MG63 (cell line): ENCODE measurements around the gene ZNF397. TPM values are rescaled to one million over a fixed set of nuclear protein-coding genes. Genes with fewer than 3 reads are reported as not detected.

ENCODE experiments used
- DNase-seq: peaks from one replicate; pipeline ENCODE4 v3.0.0-alpha.2; 2020
- H3K27me3 ChIP-seq: fragments of 250-450 bp; sonication (Bioruptor Pico); 2 replicates; pipeline ENCODE4 v1.5.1; 2020; ENCODE audit warnings: mild to moderate bottlenecking, moderate library complexity
- H3K36me3 ChIP-seq: fragments of 250-450 bp; sonication (Bioruptor Pico); 2 replicates; pipeline ENCODE4 v1.5.1; 2020; ENCODE audit warnings: mild to moderate bottlenecking, moderate library complexity
- H3K4me3 ChIP-seq: fragments of 250-450 bp; sonication (Bioruptor Pico); 2 replicates; pipeline ENCODE4 v1.5.1; 2020; ENCODE audit warnings: mild to moderate bottlenecking, moderate library complexity
- H3K9me3 ChIP-seq: fragments of 250-450 bp; sonication (Bioruptor Pico); 2 replicates; pipeline ENCODE4 v1.5.1; 2020; ENCODE audit warnings: mild to moderate bottlenecking, moderate library complexity
- total RNA-seq: library from RNA; depleted of rRNA; stranded (reverse); fragments of >200 nt; shearing (Covaris generic); gene quantifications from 2 replicates; pipeline ENCODE4 v1.2.3, GENCODE V29; 2014; ENCODE audit warnings: low replicate concordance

Gene ZNF397
- total RNA-seq, 1 experiment from 2014 or later, result 6.9 TPM

GRCh38 chr18:35271656-35272055 is 30.8 kb downstream of the ZNF397 start:
- Histone ChIP-seq H3K36me3 (no peaks in the 10 kb centered on the region), H3K27me3 (no peaks in the 10 kb centered on the region), H3K9me3 (peaks cover 7% of the 10 kb centered on the region), H3K4me3 (no peak overlapping the region)
- no peak for DNase-seq

DNA sequence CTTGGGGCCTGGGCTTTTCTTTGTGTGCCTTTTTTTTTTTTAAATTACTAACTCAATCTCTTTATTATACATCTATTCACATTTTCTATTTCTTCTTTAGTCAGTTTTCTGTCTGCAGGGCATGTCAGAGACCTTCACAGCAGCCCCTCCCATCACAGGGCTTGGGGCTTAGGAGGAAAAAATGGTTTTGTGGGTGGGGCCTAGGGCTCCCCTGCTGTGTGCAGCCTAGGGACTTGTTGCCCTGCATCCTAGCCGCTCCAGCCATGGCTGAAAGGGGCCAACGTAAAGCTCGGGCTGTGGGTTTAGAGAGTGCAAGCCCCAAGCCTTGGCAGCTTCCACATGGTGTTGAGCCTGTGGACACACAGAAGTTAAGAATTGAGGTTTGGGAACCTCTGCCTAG is 35.4 kb downstream of the ZNF397 start:
- peaks cover 10% of the 10 kb centered on the region; the same call in 1 of the 2 replicates for H3K36me3 ChIP-seq
- no peak for DNase-seq
- no peak overlapping the region for H3K4me3 ChIP-seq
- no peaks in the 10 kb centered on the region for H3K27me3 ChIP-seq
- H3K9me3 ChIP-seq, result peaks cover 25% of the 10 kb centered on the region

GRCh38 chr18:35277633-35278032 is 36.8 kb downstream of the ZNF397 start:
- DNase-seq, result no peak
- Histone ChIP-seq H3K27me3 (no peaks in the 10 kb centered on the region), H3K4me3 (no peak overlapping the region), H3K9me3 (peaks cover 25% of the 10 kb centered on the region), H3K36me3 (peaks cover 10% of the 10 kb centered on the region; the same call in 1 of the 2 replicates)

- H3K36me3 ChIP-seq, result peaks cover 10% of the 10 kb centered on the region
- no peaks in the 10 kb centered on the region for H3K27me3 ChIP-seq
- DNase-seq, result no peak
- H3K9me3 ChIP-seq, result peaks cover 25% of the 10 kb centered on the region
- no peak overlapping the region for H3K4me3 ChIP-seq
These were observed 37.3 kb downstream of the ZNF397 start for GRCh38 chr18:35278085-35278484.

DNA sequence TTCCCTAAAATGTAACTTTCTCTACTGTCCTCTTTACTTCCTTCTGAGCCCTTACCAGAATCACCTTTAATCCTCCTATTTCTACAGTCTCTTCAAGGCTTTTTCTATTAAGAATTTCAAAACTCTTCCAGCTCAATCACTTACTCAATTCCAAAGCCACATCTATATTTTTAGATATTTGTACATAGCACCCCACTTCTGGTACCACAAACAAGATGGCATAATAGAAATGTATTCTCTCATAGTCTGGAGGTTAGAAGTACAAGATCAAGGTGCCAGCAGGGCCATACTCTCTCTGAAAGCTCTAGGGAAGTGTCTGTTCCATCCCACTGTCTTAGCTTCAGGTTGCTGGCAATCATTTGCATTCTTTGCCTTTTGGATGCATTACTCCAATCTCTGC is 38.1 kb downstream of the ZNF397 start:
- peaks cover 18% of the 10 kb centered on the region for H3K36me3 ChIP-seq
- H3K9me3 ChIP-seq, result peaks cover 27% of the 10 kb centered on the region
- no peak for DNase-seq
- no peak overlapping the region for H3K4me3 ChIP-seq
- no peaks in the 10 kb centered on the region for H3K27me3 ChIP-seq

- no peaks in the 10 kb centered on the region for H3K27me3 ChIP-seq
- peak; percentile 67 for DNase-seq
- H3K9me3 ChIP-seq, result peaks cover 42% of the 10 kb centered on the region
- H3K4me3 ChIP-seq, result no peak overlapping the region
- H3K36me3 ChIP-seq, result peaks cover 24% of the 10 kb centered on the region
These were observed 41.5 kb downstream of the ZNF397 start for GRCh38 chr18:35282353-35282752.

DNA sequence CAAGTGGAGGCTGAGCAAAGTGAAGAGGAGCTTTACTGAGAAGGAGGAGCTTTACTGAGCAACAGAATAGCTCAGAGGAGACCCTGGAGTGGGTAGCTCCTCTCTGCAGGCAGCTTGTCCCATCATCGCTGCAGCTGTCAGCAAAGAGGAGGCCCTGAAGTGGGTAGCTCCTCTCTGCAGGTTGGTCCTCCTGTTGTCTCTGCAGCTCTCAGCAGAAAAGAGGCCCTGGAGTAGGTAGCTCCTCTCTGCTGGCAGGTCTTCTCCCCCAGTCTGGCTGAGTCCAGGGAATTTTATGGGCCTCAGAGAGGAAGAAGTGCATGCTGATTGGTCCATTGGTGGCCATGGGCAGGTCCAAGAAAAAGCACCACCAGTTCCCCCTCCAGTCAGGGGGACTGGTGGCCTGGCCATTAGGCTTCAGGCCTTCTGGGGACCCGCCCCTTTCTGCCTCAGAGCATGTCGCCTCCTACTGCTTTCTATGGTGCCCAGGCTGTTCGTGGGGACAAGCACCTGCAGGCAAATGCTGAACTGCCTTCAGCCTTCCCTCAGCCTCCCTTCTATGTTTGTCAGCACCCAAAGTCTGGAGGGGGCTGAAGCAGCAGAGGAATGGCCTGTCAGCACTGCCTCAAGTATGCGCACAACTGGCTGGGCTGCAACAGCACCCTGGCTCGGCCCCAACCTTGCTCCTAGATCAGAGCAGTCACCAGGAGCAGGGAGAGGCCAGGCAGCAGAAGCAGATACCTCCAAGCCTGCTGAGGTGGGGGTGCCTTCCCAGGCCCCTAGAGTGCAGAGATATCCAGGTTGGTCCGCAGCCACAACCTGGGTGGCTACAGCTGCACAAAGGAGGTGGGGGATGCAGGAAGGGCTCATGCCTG is 43.3 kb downstream of the ZNF397 start:
- H3K9me3 ChIP-seq, result peaks cover 31% of the 10 kb centered on the region
- peaks cover 19% of the 10 kb centered on the region for H3K36me3 ChIP-seq
- H3K27me3 ChIP-seq, result no peaks in the 10 kb centered on the region
- DNase-seq, result no peak
- no peak overlapping the region for H3K4me3 ChIP-seq

DNA sequence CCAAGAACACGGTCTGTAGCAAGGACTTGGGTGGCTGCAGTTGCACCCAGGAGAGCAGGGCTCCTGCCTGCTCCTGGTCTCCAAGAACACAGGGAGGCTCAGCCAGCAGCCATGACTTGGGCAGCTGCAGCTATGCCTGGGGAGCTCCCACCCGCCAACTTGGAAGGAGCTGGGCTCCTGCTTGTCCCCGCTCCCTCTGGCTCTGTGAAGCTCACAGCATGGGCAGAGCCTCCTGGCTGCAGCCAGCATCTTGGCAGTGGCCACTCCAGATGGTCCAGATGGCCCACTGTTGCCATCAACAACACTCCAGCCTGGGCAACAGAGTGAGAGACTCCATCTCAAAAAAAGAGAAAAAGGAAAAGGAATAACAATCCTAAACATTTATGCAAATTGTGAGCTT is 44.0 kb downstream of the ZNF397 start:
- H3K4me3 ChIP-seq, result no peak overlapping the region
- H3K36me3 ChIP-seq, result peaks cover 22% of the 10 kb centered on the region
- DNase-seq, result no peak
- H3K27me3 ChIP-seq, result no peaks in the 10 kb centered on the region
- H3K9me3 ChIP-seq, result peaks cover 28% of the 10 kb centered on the region

- no peaks in the 10 kb centered on the region for H3K27me3 ChIP-seq
- peaks cover 38% of the 10 kb centered on the region for H3K36me3 ChIP-seq
- H3K4me3 ChIP-seq, result peak overlapping the region; percentile 95
- DNase-seq, result no peak
- peaks cover 14% of the 10 kb centered on the region for H3K9me3 ChIP-seq
These were observed 48.5 kb downstream of the ZNF397 start for GRCh38 chr18:35289293-35289692.

- Histone ChIP-seq H3K36me3 (peaks cover 38% of the 10 kb centered on the region), H3K9me3 (peaks cover 14% of the 10 kb centered on the region), H3K27me3 (no peaks in the 10 kb centered on the region), H3K4me3 (peak overlapping the region; percentile 95)
- DNase-seq, result peak; percentile 4
These were observed 48.9 kb downstream of the ZNF397 start for GRCh38 chr18:35289727-35290093.

DNA sequence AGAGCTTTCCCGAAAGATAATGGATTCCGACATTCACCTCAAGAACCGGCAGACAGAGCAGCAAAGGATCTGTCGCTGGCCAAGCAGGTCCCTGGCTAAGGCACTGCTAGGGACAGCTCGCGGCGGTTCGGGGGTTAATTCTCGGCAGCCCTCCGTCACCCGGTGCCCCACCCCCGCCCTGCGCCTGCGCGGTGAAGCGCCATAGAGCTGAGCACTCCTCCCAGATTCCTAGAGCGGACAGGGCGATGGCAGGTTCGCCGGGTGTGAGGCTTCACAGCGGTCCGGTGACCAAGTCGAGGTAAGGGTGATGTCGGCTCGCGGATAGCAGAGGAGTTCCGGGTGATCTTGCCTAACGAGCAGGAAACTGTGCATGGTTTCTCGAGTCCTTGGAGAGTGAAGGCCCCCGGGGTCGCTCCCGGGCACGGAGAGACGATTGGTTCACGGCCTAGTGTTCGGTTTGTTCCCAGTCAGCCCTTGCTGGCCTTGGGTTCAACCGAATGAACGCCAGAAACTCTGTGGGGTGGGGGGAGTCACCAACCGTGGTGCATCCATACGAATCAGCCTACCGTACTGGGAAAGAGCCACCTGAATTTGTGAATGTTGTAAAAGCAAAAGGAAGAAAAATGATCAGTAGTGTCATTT is 49.4 kb downstream of the ZNF397 start, which contains the start of gene ZSCAN30:
TSS of gene ZSCAN30 (minus strand) at position 136 of the 642 bp plus-strand sequence. CDS start 25,877 bp downstream, outside the sequence.
- Histone ChIP-seq H3K4me3 (peak within 1 kb of the TSS; percentile 95), H3K36me3 (peaks cover 42% of the 10 kb centered on the region), H3K9me3 (peaks cover 10% of the 10 kb centered on the region), H3K27me3 (no peaks in the 10 kb centered on the region)
- peak; percentile 91 for DNase-seq

GRCh38 chr18:35291166-35291565 is 50.3 kb downstream of the ZNF397 start:
- H3K4me3 ChIP-seq, result peak overlapping the region; percentile 95
- peaks cover 52% of the 10 kb centered on the region for H3K36me3 ChIP-seq
- H3K9me3 ChIP-seq, result peaks cover 7% of the 10 kb centered on the region
- no peak for DNase-seq
- no peaks in the 10 kb centered on the region for H3K27me3 ChIP-seq

DNA sequence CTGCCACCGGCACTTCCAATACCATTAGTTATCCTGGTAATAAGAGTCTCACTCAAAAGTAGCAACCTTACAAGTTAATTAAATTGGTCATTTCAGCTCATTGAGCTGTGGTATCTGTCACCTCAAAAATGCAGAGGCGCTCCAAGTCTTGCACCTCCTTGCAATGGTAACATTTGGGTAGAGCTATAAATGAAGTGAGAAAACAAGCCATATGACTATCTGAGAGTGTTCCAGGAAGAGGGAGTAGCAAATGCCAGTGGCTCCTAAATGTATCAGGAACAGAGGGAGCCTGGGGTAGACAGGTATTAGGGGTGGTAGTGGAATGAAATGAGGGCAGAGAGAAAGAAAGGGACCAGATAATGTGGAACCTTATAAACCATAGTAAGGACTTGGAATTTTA is 55.2 kb downstream of the ZNF397 start:
- no peak overlapping the region for H3K4me3 ChIP-seq
- H3K36me3 ChIP-seq, result peaks cover 82% of the 10 kb centered on the region
- no peak for DNase-seq
- peaks cover 12% of the 10 kb centered on the region for H3K9me3 ChIP-seq
- no peaks in the 10 kb centered on the region for H3K27me3 ChIP-seq

DNA sequence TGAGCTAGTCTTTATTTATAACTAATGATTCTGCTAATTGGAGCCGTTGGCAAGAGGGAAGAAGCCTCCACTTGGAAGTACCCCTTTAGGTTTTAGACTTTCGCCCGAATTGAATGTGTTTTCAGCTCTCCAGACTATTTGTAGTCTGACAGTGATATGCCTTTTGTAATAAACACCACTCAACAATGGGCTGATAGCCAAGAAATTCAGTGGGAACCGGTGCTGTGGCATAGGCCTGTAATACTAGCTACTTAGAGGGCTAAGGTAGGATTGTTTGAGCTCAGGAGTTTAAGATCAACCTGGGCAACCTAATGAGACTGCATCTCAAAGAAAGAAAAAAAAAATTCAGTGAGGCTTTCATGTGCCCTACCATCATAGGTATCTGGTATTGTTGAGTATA is 62.8 kb downstream of the ZNF397 start:
- H3K27me3 ChIP-seq, result no peaks in the 10 kb centered on the region
- no peak overlapping the region for H3K4me3 ChIP-seq
- peaks cover 67% of the 10 kb centered on the region for H3K9me3 ChIP-seq
- no peak for DNase-seq
- H3K36me3 ChIP-seq, result peaks cover 90% of the 10 kb centered on the region

DNA sequence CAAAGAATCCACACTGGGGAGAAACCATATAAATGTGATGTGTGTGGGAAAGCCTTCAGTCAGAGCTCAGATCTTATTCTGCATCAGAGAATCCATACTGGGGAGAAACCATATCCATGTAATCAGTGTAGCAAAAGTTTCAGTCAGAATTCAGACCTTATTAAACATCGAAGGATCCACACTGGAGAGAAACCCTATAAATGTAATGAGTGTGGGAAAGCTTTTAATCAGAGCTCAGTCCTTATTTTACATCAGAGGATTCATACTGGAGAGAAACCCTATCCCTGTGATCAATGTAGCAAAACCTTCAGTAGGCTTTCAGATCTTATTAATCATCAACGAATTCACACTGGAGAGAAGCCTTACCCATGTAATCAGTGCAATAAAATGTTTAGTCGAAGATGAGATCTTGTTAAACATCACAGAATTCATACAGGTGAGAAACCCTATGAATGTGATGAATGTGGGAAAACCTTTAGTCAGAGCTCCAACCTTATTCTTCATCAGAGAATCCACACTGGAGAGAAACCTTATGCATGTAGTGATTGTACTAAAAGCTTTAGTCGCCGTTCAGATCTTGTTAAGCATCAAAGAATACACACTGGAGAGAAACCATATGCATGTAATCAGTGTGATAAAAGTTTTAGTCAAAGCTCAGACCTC is 65.9 kb downstream of the ZNF397 start:
- Histone ChIP-seq H3K27me3 (no peaks in the 10 kb centered on the region), H3K9me3 (peaks cover 74% of the 10 kb centered on the region), H3K4me3 (no peak overlapping the region), H3K36me3 (peaks cover 82% of the 10 kb centered on the region)
- no peak for DNase-seq
